Upper lobe of left lung (tissue), 6 donors: ENCODE measurements around the gene FAM222A. TPM values are rescaled to one million over a fixed set of nuclear protein-coding genes. Genes with fewer than 3 reads are reported as not detected.

Experiments
- ATAC-seq, 2 donors: fragments of 200-7000 bp; cut with Tn5 transposase; one replicate each; pipeline ENCODE4 v1.9.1; 2022; ENCODE audit warnings: mild to moderate bottlenecking in 2 of 2, moderate library complexity in 2 of 2; ENCODE audit not compliant: low FRiP score in 2 of 2
- DNase-seq, 2 donors: peaks; one replicate each; pipeline ENCODE4 v3.0.0-alpha.2; 2019 to 2020
- H3K27ac ChIP-seq, 4 donors: fragments of 200-600 bp; sonication (generic); one replicate each; pipeline ENCODE4 v1.5.1; 2016 to 2019
- H3K27me3 ChIP-seq, 4 donors: fragments of 200-600 bp; sonication (generic); one replicate each; pipeline ENCODE4 v1.5.1; 2017 to 2019
- H3K36me3 ChIP-seq, 4 donors: fragments of 200-600 bp; sonication (generic); one replicate each; pipeline ENCODE4 v1.5.1; 2016 to 2019
- H3K4me1 ChIP-seq, 4 donors: fragments of 200-600 bp; sonication (generic); one replicate each; pipeline ENCODE4 v1.5.1; 2018 to 2019
- H3K4me3 ChIP-seq, 4 donors: fragments of 200-600 bp; sonication (generic); one replicate each; pipeline ENCODE4 v1.5.1; 2017 to 2019; ENCODE audit warnings: mild to moderate bottlenecking in 2 of 4, moderate library complexity in 1 of 4
- H3K9me3 ChIP-seq, 4 donors: fragments of 200-600 bp; sonication (generic); one replicate each; pipeline ENCODE4 v1.5.1; 2018 to 2019
- EP300 ChIP-seq, 4 donors: sonication (generic); formaldehyde crosslinking; IDR thresholded peaks; one replicate each; pipeline ENCODE4 v1.5.1; 2017; ENCODE audit warnings: antibody characterized with exemption in 4 of 4, control low read depth in 2 of 4
- POLR2A ChIP-seq, 4 donors: fragments of 450-650 bp; IDR thresholded peaks; one replicate each; pipeline ENCODE4 v1.5.1; 2016 to 2017; ENCODE audit warnings: antibody characterized with exemption in 4 of 4, mild to moderate bottlenecking in 2 of 4
- POLR2AphosphoS5 ChIP-seq, 2 donors: sonication (generic); formaldehyde crosslinking; IDR thresholded peaks; one replicate each; pipeline ENCODE4 v1.5.1; 2017; ENCODE audit warnings: antibody characterized with exemption in 2 of 2
- WGBS, 2 donors: methylation state at CpG; one replicate each; pipeline ENCODE4 v1.1.5; 2017 to 2018; 5-methylcytosine and 5-hydroxymethylcytosine counted together
- total RNA-seq, 6 donors: library from RNA; depleted of rRNA in 4 of 6; stranded (reverse); fragments of >200 nt in 4 of 6; gene quantifications; one replicate each; pipeline versions ENCODE4 v1.1.0 to v1.2.1, GENCODE V29; 2016 to 2021
- TF ChIP-seq, protein P1 (sequence below), 6 experiments: fragments of 450-650 bp in 4 of 6; fragments of 200-600 bp in 2 of 6; sonication (generic) in 2 of 6; IDR thresholded peaks; one replicate each; pipeline ENCODE4 v1.5.1; 2016 to 2019; ENCODE audit warnings: antibody characterized with exemption in 6 of 6
- donor health status: DM: no; HTN: no; CAD: no; lungs with moderate emphysema.
- donor health status: DM: no; HTN: yes; CAD: no; lungs with severe emphysema.

The FAM222A gene
- total RNA-seq, 6 donors from 2014 or later, result 1.0 to 7.3 (median 3.7) TPM

DNA sequence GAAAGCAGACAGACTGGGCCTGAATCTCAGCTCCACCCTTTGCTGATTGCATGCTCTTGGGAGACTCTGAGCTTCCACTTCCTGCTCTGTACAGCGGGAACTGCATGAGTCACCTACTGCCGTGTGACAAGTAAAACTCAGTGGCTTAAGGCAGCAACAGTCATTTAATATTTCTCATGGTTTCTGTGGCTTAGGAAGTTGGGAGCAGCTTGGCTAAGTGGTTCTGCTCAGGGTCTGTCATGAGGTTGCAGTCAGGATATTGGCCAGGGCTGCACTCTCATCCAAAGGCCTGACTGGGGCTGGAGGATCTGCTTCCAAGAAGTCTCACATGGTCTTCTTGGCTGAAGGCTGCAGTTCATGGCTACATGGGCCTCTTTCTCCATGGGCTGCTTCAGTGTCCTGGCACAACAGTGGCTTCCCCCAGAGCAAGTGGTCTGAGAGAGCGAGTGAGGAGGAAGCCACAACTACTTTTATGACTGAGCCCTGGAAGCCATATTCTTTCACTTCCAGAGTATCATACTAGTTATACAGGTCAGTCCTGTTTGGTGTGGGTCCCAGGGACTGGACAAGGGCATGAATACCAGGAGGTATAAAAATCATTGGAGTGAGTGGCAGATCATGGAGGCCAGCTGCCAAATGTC is 49.7 kb downstream of the FAM222A start:
- TF ChIP-seq EP300 (IDR thresholded peaks at IDR 0.05), result no peak
- TF ChIP-seq POLR2AphosphoS5 (IDR thresholded peaks at IDR 0.05), result peak in 1 of 2 donors; percentile 18
- Histone ChIP-seq H3K4me1 (peaks cover 8 to 27% (median 18%) of the 10 kb centered on the region in 4 donors), H3K9me3 (peaks cover 0 to 6% (median 2%) of the 10 kb centered on the region in 4 donors), H3K27me3 (no peaks in the 10 kb centered on the region), H3K36me3 (peaks cover 0 to 3% (median 0%) of the 10 kb centered on the region in 4 donors), H3K27ac (peak overlapping the region in 1 of 4 donors; percentile 43), H3K4me3 (no peak overlapping the region)
- WGBS, 2 donors, result 55 to 70% methylated on average over 2 to 3 of the region's 3 CpGs
- DNase-seq (peak in 1 of 2 donors; percentile 27), ATAC-seq (peak in 1 of 2 donors; percentile 36)

DNA sequence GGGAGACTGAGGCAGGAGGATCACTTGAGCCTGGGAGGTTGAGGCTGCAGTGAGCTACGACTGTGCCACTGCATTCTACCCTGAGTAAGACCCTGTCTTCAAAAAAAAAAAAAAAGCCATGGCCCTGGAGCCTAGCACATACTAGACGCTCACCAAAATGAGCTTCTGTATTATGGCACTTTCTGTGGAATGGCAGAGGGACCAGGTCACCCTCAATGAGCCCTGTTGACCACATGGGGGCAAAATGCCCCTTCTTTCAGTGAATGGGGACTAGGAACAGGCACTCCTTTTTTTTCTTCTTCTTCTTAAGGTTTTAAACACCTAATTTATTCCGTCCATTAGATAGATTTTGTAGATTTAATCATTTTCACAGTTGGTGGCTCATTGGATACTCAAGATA is 50.5 kb downstream of the FAM222A start:
- H3K4me1 ChIP-seq, result peaks cover 8 to 27% (median 18%) of the 10 kb centered on the region in 4 donors
- no peak for ATAC-seq
- peak in 1 of 2 donors; percentile 6 for DNase-seq
- no peak for TF ChIP-seq POLR2AphosphoS5 (IDR thresholded peaks at IDR 0.05)
- TF ChIP-seq, protein P1, sequence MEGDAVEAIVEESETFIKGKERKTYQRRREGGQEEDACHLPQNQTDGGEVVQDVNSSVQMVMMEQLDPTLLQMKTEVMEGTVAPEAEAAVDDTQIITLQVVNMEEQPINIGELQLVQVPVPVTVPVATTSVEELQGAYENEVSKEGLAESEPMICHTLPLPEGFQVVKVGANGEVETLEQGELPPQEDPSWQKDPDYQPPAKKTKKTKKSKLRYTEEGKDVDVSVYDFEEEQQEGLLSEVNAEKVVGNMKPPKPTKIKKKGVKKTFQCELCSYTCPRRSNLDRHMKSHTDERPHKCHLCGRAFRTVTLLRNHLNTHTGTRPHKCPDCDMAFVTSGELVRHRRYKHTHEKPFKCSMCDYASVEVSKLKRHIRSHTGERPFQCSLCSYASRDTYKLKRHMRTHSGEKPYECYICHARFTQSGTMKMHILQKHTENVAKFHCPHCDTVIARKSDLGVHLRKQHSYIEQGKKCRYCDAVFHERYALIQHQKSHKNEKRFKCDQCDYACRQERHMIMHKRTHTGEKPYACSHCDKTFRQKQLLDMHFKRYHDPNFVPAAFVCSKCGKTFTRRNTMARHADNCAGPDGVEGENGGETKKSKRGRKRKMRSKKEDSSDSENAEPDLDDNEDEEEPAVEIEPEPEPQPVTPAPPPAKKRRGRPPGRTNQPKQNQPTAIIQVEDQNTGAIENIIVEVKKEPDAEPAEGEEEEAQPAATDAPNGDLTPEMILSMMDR (IDR thresholded peaks at IDR 0.05), result no peak
- TF ChIP-seq POLR2A (IDR thresholded peaks at IDR 0.05), result no peak
- no peak for TF ChIP-seq EP300 (IDR thresholded peaks at IDR 0.05)
- H3K4me3 ChIP-seq, result no peak overlapping the region
- H3K27me3 ChIP-seq, result no peaks in the 10 kb centered on the region
- WGBS, 2 donors, result 91 to 99% methylated on average over 2 to 3 of the region's 3 CpGs
- peaks cover 0 to 6% (median 2%) of the 10 kb centered on the region in 4 donors for H3K9me3 ChIP-seq
- H3K27ac ChIP-seq, result no peak overlapping the region
- peaks cover 0 to 6% (median 0%) of the 10 kb centered on the region in 4 donors for H3K36me3 ChIP-seq

DNA sequence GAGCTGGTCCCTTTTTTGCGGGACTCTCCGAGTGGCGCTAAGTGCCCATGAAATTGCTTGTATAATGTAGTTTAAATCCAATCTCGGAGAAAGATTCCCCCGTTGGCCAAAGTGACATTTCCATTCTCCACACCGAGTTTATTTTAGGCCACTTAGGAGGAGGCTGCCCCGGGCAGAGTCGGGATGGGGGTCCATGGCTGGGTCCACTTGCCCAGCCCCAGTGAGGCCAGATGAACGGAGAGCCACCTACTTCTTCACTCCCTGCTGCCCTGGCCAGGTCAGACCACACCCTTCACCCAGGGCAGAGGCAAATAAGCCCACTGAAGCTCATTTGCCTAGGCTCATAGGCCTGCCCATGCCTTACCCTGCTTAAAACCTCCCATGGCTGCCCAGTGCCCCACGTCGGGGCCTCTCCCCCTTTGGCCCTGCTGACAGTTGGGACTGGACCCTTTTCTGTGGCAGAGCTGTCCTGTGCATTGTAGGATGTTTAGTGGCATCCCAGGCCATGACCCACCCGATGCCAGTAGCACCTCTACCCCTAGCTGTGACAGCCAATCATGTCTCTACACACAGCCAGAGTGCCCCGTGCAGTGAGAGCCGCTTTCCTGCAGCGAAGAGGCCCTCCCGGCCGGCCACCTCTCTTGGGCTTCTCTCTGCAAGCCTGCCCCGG is 51.3 kb downstream of the FAM222A start:
- H3K4me1 ChIP-seq, result peaks cover 8 to 25% (median 16%) of the 10 kb centered on the region in 4 donors
- ATAC-seq (no peak), DNase-seq (peak; percentile 11 to 48)
- peaks cover 0 to 6% (median 1%) of the 10 kb centered on the region in 4 donors for H3K36me3 ChIP-seq
- H3K27ac ChIP-seq, result no peak overlapping the region
- WGBS, 2 donors, result 88% methylated on average over 15 to 18 of the region's 18 CpGs
- no peaks in the 10 kb centered on the region for H3K27me3 ChIP-seq
- no peak overlapping the region for H3K4me3 ChIP-seq
- TF ChIP-seq EP300 (IDR thresholded peaks at IDR 0.05), result no peak
- no peak for TF ChIP-seq POLR2A (IDR thresholded peaks at IDR 0.05)
- no peak for TF ChIP-seq POLR2AphosphoS5 (IDR thresholded peaks at IDR 0.05)
- TF ChIP-seq, protein P1 (IDR thresholded peaks at IDR 0.05), result no peak
- peaks cover 0 to 6% (median 2%) of the 10 kb centered on the region in 4 donors for H3K9me3 ChIP-seq

DNA sequence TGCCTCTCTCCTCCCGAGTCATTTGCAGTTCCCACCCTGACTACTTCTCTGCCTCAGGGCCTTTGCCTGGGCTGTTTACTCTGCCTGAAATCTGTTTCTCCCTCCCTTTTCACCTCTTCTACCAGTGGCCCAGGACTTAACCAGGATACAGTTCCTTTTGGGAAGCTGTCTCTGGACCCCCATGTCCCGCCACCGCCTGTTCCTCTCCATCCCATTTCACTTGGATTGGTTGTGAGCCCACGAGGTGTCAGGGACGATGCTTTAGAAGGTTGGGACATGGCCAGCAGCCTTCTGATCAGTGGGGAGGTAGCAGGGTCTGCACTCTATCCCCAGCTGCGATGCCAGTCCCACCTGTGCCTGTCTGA is 51.8 kb downstream of the FAM222A start:
- WGBS, 2 donors, result 92 to 96% methylated on average over 5 to 6 of the region's 6 CpGs
- Histone ChIP-seq H3K4me1 (peaks cover 5 to 20% (median 11%) of the 10 kb centered on the region in 4 donors), H3K4me3 (no peak overlapping the region), H3K36me3 (peaks cover 0 to 6% (median 1%) of the 10 kb centered on the region in 4 donors), H3K27ac (no peak overlapping the region), H3K27me3 (no peaks in the 10 kb centered on the region), H3K9me3 (peaks cover 0 to 6% (median 2%) of the 10 kb centered on the region in 4 donors)
- TF ChIP-seq POLR2AphosphoS5 (IDR thresholded peaks at IDR 0.05) (no peak), POLR2A (IDR thresholded peaks at IDR 0.05) (no peak), EP300 (IDR thresholded peaks at IDR 0.05) (no peak)
- TF ChIP-seq, protein P1 (IDR thresholded peaks at IDR 0.05), result no peak
- DNase-seq (no peak), ATAC-seq (no peak)

DNA sequence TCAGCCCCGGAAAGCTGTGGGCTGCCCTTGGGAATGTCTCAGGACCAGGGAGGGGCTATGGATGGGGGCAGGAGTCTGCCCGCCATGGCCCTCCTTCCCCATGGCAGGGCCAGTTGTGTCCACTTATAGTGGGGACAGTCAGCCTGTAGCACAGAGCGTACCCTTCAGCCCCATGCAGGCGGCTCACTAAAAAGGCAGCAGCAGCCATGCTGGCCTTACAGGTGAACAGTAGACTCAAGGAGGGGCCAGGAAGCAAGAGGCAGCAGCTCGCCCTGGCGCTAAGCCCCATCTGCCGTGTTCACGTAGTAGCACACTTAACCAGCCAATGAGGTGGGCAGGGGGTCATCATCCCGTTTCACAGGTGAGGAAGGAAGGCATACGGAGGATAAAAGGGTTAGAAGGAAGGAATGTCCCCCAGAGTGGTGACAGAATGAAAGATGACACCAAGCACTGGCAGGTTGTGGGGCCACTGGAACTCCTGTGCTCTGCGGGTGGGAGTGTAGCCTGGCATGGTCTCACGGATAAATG is 52.7 kb downstream of the FAM222A start:
- H3K27ac ChIP-seq, result no peak overlapping the region
- TF ChIP-seq EP300 (IDR thresholded peaks at IDR 0.05) (no peak), POLR2AphosphoS5 (IDR thresholded peaks at IDR 0.05) (no peak), POLR2A (IDR thresholded peaks at IDR 0.05) (no peak)
- TF ChIP-seq, protein P1 (IDR thresholded peaks at IDR 0.05), result no peak
- H3K36me3 ChIP-seq, result peaks cover 0 to 6% (median 1%) of the 10 kb centered on the region in 4 donors
- H3K27me3 ChIP-seq, result no peaks in the 10 kb centered on the region
- DNase-seq, result peak in 1 of 2 donors; percentile 11
- WGBS, 2 donors, result 74 to 91% methylated on average over 8 to 12 of the region's 12 CpGs
- peaks cover 0 to 11% (median 2%) of the 10 kb centered on the region in 4 donors for H3K4me1 ChIP-seq
- no peak overlapping the region for H3K4me3 ChIP-seq
- ATAC-seq, result no peak
- H3K9me3 ChIP-seq, result peaks cover 0 to 6% (median 2%) of the 10 kb centered on the region in 4 donors
